Activated naive CD4-positive, alpha-beta T cell treated with anti-CD3 and anti-CD28 coated beads for 36 hours (primary cell): ENCODE data around the gene OSBPL5. TPM values are rescaled to one million over a fixed set of nuclear protein-coding genes. Genes with fewer than 3 reads are reported as not detected.

Experiments
- CTCF ChIA-PET: fragments of 350-600 bp; sonication (Branson Sonifier 250); formaldehyde crosslinking; loops from one replicate; lab custom pipeline; 2021; ENCODE audit warnings: antibody characterized with exemption; lab: Charles Lee
- DNase-seq: peaks from one replicate; pipeline ENCODE4 v3.0.0-alpha.2; 2020
- H3K27ac Mint-ChIP-seq: one replicate; pipeline ENCODE4 v1.8.0; 2021; ENCODE audit warnings: mild to moderate bottlenecking, mixed read lengths
- H3K27me3 Mint-ChIP-seq: one replicate; pipeline ENCODE4 v1.8.0; 2021; ENCODE audit warnings: low read depth, mixed read lengths
- H3K36me3 Mint-ChIP-seq: one replicate; pipeline ENCODE4 v1.8.0; 2021; ENCODE audit warnings: low read depth, mixed read lengths
- H3K4me1 Mint-ChIP-seq: one replicate; pipeline ENCODE4 v1.8.0; 2021; ENCODE audit warnings: low read depth, mixed read lengths
- H3K4me3 Mint-ChIP-seq: one replicate; pipeline ENCODE4 v1.8.0; 2021; ENCODE audit warnings: mild to moderate bottlenecking, moderate library complexity, mixed read lengths
- H3K9me3 Mint-ChIP-seq: one replicate; pipeline ENCODE4 v1.8.0; 2021; ENCODE audit warnings: mixed read lengths
- intact Hi-C: fragments of 100-400 bp; cut with micrococcal nuclease; formaldehyde crosslinking; loops from one replicate; pipeline ENCODE4 v1.15.1; 2023
- total RNA-seq, 2 experiments: library from RNA; stranded (reverse); gene quantifications; one replicate each; pipeline ENCODE4 v1.2.3, GENCODE V29; 2021

OSBPL5 gene
- total RNA-seq, 2 experiments from 2014 or later = 3.5 to 3.9 TPM

GRCh38 chr11:3041699-3042441, 123.2 kb downstream of the OSBPL5 start:
- CTCF ChIA-PET = no interaction called here
- Mint-ChIP-seq H3K27ac (no peak overlapping the region), H3K36me3 (peaks cover 41% of the 10 kb centered on the region)

GRCh38 chr11:3040881-3041280, 124.2 kb downstream of the OSBPL5 start:
- no peak overlapping the region for H3K4me3 Mint-ChIP-seq
- no peak overlapping the region for H3K27ac Mint-ChIP-seq
- no peaks in the 10 kb centered on the region for H3K27me3 Mint-ChIP-seq
- DNase-seq = no peak
- CTCF ChIA-PET = no interaction called here
- peaks cover 45% of the 10 kb centered on the region for H3K36me3 Mint-ChIP-seq
- intact Hi-C loops = no loop called here
- H3K4me1 Mint-ChIP-seq = peaks cover 10% of the 10 kb centered on the region
- no peaks in the 10 kb centered on the region for H3K9me3 Mint-ChIP-seq

More at GRCh38 chr11:3041699-3042441, 123.2 kb downstream of the OSBPL5 start:
- Mint-ChIP-seq H3K4me3 (no peak overlapping the region), H3K4me1 (peaks cover 10% of the 10 kb centered on the region), H3K9me3 (no peaks in the 10 kb centered on the region), H3K27me3 (no peaks in the 10 kb centered on the region)
- DNase-seq = no peak
- intact Hi-C loops = no loop called here

- peaks cover 6% of the 10 kb centered on the region for H3K4me1 Mint-ChIP-seq
- H3K27me3 Mint-ChIP-seq = no peaks in the 10 kb centered on the region
- no peak overlapping the region for H3K27ac Mint-ChIP-seq
- CTCF ChIA-PET = interaction anchor here (0.6 to 6.1 kb wide), 6 partner anchors 9 to 57 kb away, joined by 3 to 30 read pairs (median 4); no protein-coding TSS in a partner anchor
- intact Hi-C loops = loop anchor here (1.0 kb wide), 1 partner anchor 53 kb away; no protein-coding TSS in a partner anchor
- peaks cover 40% of the 10 kb centered on the region for H3K36me3 Mint-ChIP-seq
- no peak for DNase-seq
- no peaks in the 10 kb centered on the region for H3K9me3 Mint-ChIP-seq
- H3K4me3 Mint-ChIP-seq = no peak overlapping the region
Measured at GRCh38 chr11:3037945-3038271, 127.2 kb downstream of the OSBPL5 start.

Other genes with a start within 250 kb of the OSBPL5 start
- gene PHLDA2, start 235.9 kb downstream of the OSBPL5 start, total RNA-seq = 1 to 10 TPM; 2.8 to 3.6 TPM
- 100 to 1,000 TPM; 240 to 245 TPM for gene NAP1L4, start 173.0 kb downstream of the OSBPL5 start, total RNA-seq
- 100 to 1,000 TPM; 126 to 128 TPM for gene CARS1, start 107.9 kb downstream of the OSBPL5 start, total RNA-seq
- not detected for gene MRGPRG, start 53.5 kb upstream of the OSBPL5 start, total RNA-seq
- not detected for gene MRGPRE, start 67.1 kb upstream of the OSBPL5 start, total RNA-seq
- gene ZNF195, start 213.8 kb upstream of the OSBPL5 start, total RNA-seq = 10 to 100 TPM; 26.7 to 29.2 TPM